ENCODE results near the gene TBC1D10A.

GRCh38 chr22:30320021-30320556 lies 6.7 kb downstream of the TBC1D10A start:
- TF ChIP-seq CTCF (IDR thresholded peaks at IDR 0.05; ENCODE audit: poor library complexity): no peak
- TF ChIP-seq EZH2phosphoT487 (IDR thresholded peaks at IDR 0.05; ENCODE audit: low read depth, severe bottlenecking, unreplicated experiment): no peak
